Peyer's patch (tissue), 4 donors: ENCODE measurements around the gene POU2AF1.

Experiments
- CTCF ChIP-seq, 6 experiments: fragments of 450-650 bp in 4 of 6; fragments of 200-600 bp in 2 of 6; sonication (generic) in 1 of 6; IDR thresholded peaks; one replicate each; pipeline ENCODE4 v1.5.1; 2017 to 2019; ENCODE audit warnings: antibody characterized with exemption in 6 of 6, mild to moderate bottlenecking in 3 of 6, moderate library complexity in 1 of 6
- POLR2A ChIP-seq, 2 donors: fragments of 450-650 bp; IDR thresholded peaks; one replicate each; pipeline ENCODE4 v1.5.1; 2017; ENCODE audit warnings: antibody characterized with exemption in 2 of 2, mild to moderate bottlenecking in 2 of 2, moderate library complexity in 2 of 2

GRCh38 chr11:111409915-111410314 is 30.8 kb upstream of the POU2AF1 start:
- TF ChIP-seq CTCF (IDR thresholded peaks at IDR 0.05) (no peak), POLR2A (IDR thresholded peaks at IDR 0.05) (no peak)
